22Rv1 (cell line): ENCODE measurements around the gene ZBTB5.

Experiments
- CTCF ChIP-seq: fragments of 450-650 bp; IDR thresholded peaks from 2 replicates; pipeline ENCODE4 v1.5.1; 2017; ENCODE audit warnings: mild to moderate bottlenecking
- ZFX ChIP-seq: fragments of 450-650 bp; IDR thresholded peaks from 2 replicates; pipeline ENCODE4 v1.6.1; 2017; ENCODE audit warnings: antibody characterized with exemption, borderline replicate concordance

- TF ChIP-seq CTCF (no peak), ZFX (no peak)
These were observed at the start of gene ZBTB5 for GRCh38 chr9:37465249-37466036.
